ENCODE results near the gene RALBP1.
"Not testable (repeated sequence)": the region's sequence is repeated elsewhere in the genome, so short reads cannot be mapped to it uniquely, and the experiment has no call there.

The RALBP1 gene

GRCh38 chr18:9474983-9475642 is at the start of gene RALBP1:
Gene RALBP1 (plus strand): TSS chr18:9475513. CDS start chr18:9513046, 37,533 bp downstream.
- peak; percentile 97 for DNase-seq (ENCODE audit: low read depth in 2 of 2)

- DNase-seq (ENCODE audit: low read depth in 2 of 2) = no peak
These were observed 48.6 kb upstream of the RALBP1 start for GRCh38 chr18:9426753-9427152.

GRCh38 chr18:9428301-9428706 is 47.0 kb upstream of the RALBP1 start:
- no peak for DNase-seq (ENCODE audit: low read depth in 2 of 2)

- DNase-seq (ENCODE audit: low read depth in 2 of 2) = no peak
These were observed 46.3 kb upstream of the RALBP1 start for GRCh38 chr18:9428862-9429661.

- DNase-seq (ENCODE audit: low read depth in 2 of 2) = no peak
These were observed 45.7 kb upstream of the RALBP1 start for GRCh38 chr18:9429662-9429993.

GRCh38 chr18:9430315-9430714 is 45.0 kb upstream of the RALBP1 start:
- not testable (repeated sequence) for DNase-seq (ENCODE audit: low read depth in 2 of 2)

- no peak for DNase-seq (ENCODE audit: low read depth in 2 of 2)
These were observed 44.0 kb upstream of the RALBP1 start for GRCh38 chr18:9431296-9431695.

GRCh38 chr18:9433122-9433521 is 42.2 kb upstream of the RALBP1 start:
- DNase-seq (ENCODE audit: low read depth in 2 of 2) = not testable (repeated sequence)

- DNase-seq (ENCODE audit: low read depth in 2 of 2) = no peak
These were observed 41.6 kb upstream of the RALBP1 start for GRCh38 chr18:9433671-9434121.

GRCh38 chr18:9434122-9434701 is 41.1 kb upstream of the RALBP1 start:
- DNase-seq (ENCODE audit: low read depth in 2 of 2) = no peak

- DNase-seq (ENCODE audit: low read depth in 2 of 2) = no peak
These were observed 40.3 kb upstream of the RALBP1 start for GRCh38 chr18:9435041-9435440.

- no peak for DNase-seq (ENCODE audit: low read depth in 2 of 2)
These were observed 38.9 kb upstream of the RALBP1 start for GRCh38 chr18:9436206-9436929.

- DNase-seq (ENCODE audit: low read depth in 2 of 2) = no peak
These were observed 38.3 kb upstream of the RALBP1 start for GRCh38 chr18:9437021-9437437.

- DNase-seq (ENCODE audit: low read depth in 2 of 2) = no peak
These were observed 37.6 kb upstream of the RALBP1 start for GRCh38 chr18:9437672-9438071.

GRCh38 chr18:9441061-9441460 is 34.3 kb upstream of the RALBP1 start:
- DNase-seq (ENCODE audit: low read depth in 2 of 2) = no peak

GRCh38 chr18:9444549-9444948 is 30.8 kb upstream of the RALBP1 start:
- no peak for DNase-seq (ENCODE audit: low read depth in 2 of 2)

GRCh38 chr18:9446839-9447238 is 28.5 kb upstream of the RALBP1 start:
- DNase-seq (ENCODE audit: low read depth in 2 of 2) = no peak

- DNase-seq (ENCODE audit: low read depth in 2 of 2) = no peak
These were observed 28.0 kb upstream of the RALBP1 start for GRCh38 chr18:9447334-9447733.

GRCh38 chr18:9449600-9450414 is 25.5 kb upstream of the RALBP1 start:
- DNase-seq (ENCODE audit: low read depth in 2 of 2) = no peak

GRCh38 chr18:9450920-9451319 is 24.4 kb upstream of the RALBP1 start:
- DNase-seq (ENCODE audit: low read depth in 2 of 2) = not testable (repeated sequence)

GRCh38 chr18:9453283-9453682 is 22.0 kb upstream of the RALBP1 start:
- DNase-seq (ENCODE audit: low read depth in 2 of 2) = no peak
